B cell (primary cell): ENCODE data around the gene CPNE5.

Source experiments
- EZH2 ChIP-seq: IDR thresholded peaks from 2 replicates; pipeline ENCODE4 v1.6.1; 2012; ENCODE audit warnings: borderline replicate concordance, low read depth, mild to moderate bottlenecking, moderate library complexity, low read length; ENCODE audit not compliant: insufficient read depth, poor library complexity, severe bottlenecking
- TF ChIP-seq, protein P1 (sequence below): fragments of 200-600 bp; IDR thresholded peaks from one replicate; pipeline ENCODE4 v1.8.0; 2022; ENCODE audit warnings: antibody characterized with exemption, mild to moderate bottlenecking

DNA sequence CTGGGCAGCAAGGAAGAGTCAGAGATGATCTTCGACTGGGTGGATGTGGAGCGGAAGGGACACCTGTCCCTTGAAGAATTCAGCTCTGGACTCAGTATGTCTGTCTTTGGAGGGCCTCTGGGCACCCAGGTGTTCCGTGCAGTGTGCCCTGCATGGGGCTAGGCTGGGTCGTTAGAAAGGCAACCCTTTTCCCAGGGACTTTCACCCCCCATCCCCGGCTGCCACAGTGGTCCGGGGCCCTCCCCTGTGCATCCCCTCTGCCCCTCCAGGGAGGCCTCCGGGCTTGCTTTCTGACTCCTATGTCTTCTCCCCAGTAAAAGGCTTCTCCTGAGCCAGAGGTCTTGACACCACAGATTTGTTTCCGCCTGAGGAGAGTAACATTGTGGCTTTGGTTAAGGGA is 125.4 kb downstream of the CPNE5 start:
- TF ChIP-seq, protein P1, sequence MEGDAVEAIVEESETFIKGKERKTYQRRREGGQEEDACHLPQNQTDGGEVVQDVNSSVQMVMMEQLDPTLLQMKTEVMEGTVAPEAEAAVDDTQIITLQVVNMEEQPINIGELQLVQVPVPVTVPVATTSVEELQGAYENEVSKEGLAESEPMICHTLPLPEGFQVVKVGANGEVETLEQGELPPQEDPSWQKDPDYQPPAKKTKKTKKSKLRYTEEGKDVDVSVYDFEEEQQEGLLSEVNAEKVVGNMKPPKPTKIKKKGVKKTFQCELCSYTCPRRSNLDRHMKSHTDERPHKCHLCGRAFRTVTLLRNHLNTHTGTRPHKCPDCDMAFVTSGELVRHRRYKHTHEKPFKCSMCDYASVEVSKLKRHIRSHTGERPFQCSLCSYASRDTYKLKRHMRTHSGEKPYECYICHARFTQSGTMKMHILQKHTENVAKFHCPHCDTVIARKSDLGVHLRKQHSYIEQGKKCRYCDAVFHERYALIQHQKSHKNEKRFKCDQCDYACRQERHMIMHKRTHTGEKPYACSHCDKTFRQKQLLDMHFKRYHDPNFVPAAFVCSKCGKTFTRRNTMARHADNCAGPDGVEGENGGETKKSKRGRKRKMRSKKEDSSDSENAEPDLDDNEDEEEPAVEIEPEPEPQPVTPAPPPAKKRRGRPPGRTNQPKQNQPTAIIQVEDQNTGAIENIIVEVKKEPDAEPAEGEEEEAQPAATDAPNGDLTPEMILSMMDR = no peak
- TF ChIP-seq EZH2 = no peak
